Measurements from ENCODE around the gene UBE2G1.

DNA sequence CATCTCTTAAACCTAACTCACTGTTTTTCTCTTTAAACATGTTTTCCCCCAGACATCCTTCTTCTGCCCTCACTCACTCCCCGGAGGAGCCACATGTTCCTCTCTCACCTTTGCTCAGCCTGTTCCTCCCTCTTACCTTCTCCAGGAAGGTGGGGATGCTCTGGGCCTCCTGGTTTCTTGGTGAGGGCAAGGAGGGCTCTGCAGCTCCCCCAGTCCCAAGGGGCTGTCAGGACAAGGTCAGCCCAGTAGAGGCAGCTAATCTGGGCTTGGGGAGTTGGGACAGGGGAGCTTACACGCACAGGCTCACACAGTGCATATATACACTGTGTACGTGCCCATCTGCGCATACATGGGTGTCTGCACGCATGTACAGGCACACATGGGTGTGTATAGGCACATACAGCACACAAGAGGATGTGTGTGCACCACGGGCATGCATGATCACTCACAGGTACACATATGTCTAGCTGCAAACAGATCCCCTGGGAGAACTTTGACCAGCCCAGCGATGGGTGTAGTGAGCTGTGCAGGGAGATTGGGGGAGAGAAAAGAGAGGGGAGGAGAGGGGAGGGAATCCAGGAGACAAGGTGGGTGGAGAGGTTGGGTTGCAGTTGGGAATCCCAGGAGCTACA lies 38.7 kb upstream of the UBE2G1 start:
- TF ChIP-seq, protein P1, sequence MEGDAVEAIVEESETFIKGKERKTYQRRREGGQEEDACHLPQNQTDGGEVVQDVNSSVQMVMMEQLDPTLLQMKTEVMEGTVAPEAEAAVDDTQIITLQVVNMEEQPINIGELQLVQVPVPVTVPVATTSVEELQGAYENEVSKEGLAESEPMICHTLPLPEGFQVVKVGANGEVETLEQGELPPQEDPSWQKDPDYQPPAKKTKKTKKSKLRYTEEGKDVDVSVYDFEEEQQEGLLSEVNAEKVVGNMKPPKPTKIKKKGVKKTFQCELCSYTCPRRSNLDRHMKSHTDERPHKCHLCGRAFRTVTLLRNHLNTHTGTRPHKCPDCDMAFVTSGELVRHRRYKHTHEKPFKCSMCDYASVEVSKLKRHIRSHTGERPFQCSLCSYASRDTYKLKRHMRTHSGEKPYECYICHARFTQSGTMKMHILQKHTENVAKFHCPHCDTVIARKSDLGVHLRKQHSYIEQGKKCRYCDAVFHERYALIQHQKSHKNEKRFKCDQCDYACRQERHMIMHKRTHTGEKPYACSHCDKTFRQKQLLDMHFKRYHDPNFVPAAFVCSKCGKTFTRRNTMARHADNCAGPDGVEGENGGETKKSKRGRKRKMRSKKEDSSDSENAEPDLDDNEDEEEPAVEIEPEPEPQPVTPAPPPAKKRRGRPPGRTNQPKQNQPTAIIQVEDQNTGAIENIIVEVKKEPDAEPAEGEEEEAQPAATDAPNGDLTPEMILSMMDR (IDR thresholded peaks at IDR 0.05; ENCODE audit: control extremely low read depth in 1 of 3, insufficient read depth in 1 of 3, low read depth in 1 of 3, low read length in 3 of 3), result peak in 2 of 3 experiments; percentile 3 to 4; a peak in 1 of 4 replicates
- TF ChIP-seq CREB1 (IDR thresholded peaks at IDR 0.05) (no peak), EP300 (IDR thresholded peaks at IDR 0.05; ENCODE audit: borderline replicate concordance in 1 of 2, low read depth in 2 of 2, low read length in 2 of 2) (no peak)

Measured in H1 (cell line).